ENCODE data around the gene HOXA6. TPM values are rescaled to one million over a fixed set of nuclear protein-coding genes. Genes with fewer than 3 reads are reported as not detected.

The HOXA6 gene
- total and polyA plus RNA-seq, 2 of the 4 experiments (the other 2 are of a cell fraction), result 1.4 to 1.8 TPM

DNA sequence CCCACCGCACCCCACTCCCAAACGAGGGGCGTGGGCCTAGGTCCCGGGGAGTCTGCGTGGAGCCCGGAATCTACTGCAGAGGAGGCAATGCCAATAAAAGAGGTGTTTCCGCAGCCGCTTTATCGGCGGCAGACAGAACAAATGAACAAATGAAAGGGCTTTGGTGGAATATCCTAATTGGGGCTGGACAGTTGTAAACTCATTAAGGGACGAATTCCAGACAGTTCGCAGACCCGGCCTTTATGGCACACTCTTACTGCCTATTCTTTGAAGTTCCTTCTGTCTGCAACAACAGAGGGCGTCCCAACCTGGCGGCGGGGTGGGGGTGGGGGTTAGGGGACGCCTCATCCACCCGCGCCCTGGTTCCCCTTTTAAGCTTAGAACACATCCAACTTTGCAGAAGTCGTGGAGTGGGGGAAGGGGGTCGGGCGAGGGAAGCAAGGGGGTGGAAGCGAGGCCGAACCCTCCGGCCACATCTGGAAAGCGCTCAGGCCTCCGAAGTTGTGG lies 13.7 kb upstream of the HOXA6 start:
- TF ChIP-seq SMC3 (IDR thresholded peaks at IDR 0.05; ENCODE audit: low read depth, low read length), result no peak
- TF ChIP-seq RCOR1 (IDR thresholded peaks at IDR 0.05; ENCODE audit: insufficient replicate concordance, low read length), result no peak
- no peak for TF ChIP-seq MAFK (IDR thresholded peaks at IDR 0.05; ENCODE audit: low read depth, low read length)
- TF ChIP-seq CEBPB (IDR thresholded peaks at IDR 0.05; ENCODE audit: low read depth, low read length), result no peak
- TF ChIP-seq MAZ (IDR thresholded peaks at IDR 0.05; ENCODE audit: borderline replicate concordance, low read depth, low read length), result no peak
- TF ChIP-seq, protein P1, sequence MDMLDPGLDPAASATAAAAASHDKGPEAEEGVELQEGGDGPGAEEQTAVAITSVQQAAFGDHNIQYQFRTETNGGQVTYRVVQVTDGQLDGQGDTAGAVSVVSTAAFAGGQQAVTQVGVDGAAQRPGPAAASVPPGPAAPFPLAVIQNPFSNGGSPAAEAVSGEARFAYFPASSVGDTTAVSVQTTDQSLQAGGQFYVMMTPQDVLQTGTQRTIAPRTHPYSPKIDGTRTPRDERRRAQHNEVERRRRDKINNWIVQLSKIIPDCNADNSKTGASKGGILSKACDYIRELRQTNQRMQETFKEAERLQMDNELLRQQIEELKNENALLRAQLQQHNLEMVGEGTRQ (IDR thresholded peaks at IDR 0.05; ENCODE audit: low read depth, low read length), result no peak
- TF ChIP-seq MXI1 (IDR thresholded peaks at IDR 0.05; ENCODE audit: borderline replicate concordance, low read depth, low read length), result no peak
- TF ChIP-seq, protein P2, sequence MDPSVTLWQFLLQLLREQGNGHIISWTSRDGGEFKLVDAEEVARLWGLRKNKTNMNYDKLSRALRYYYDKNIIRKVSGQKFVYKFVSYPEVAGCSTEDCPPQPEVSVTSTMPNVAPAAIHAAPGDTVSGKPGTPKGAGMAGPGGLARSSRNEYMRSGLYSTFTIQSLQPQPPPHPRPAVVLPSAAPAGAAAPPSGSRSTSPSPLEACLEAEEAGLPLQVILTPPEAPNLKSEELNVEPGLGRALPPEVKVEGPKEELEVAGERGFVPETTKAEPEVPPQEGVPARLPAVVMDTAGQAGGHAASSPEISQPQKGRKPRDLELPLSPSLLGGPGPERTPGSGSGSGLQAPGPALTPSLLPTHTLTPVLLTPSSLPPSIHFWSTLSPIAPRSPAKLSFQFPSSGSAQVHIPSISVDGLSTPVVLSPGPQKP (IDR thresholded peaks at IDR 0.05; ENCODE audit: borderline replicate concordance, low read depth, low read length), result no peak
- TF ChIP-seq, protein P3, sequence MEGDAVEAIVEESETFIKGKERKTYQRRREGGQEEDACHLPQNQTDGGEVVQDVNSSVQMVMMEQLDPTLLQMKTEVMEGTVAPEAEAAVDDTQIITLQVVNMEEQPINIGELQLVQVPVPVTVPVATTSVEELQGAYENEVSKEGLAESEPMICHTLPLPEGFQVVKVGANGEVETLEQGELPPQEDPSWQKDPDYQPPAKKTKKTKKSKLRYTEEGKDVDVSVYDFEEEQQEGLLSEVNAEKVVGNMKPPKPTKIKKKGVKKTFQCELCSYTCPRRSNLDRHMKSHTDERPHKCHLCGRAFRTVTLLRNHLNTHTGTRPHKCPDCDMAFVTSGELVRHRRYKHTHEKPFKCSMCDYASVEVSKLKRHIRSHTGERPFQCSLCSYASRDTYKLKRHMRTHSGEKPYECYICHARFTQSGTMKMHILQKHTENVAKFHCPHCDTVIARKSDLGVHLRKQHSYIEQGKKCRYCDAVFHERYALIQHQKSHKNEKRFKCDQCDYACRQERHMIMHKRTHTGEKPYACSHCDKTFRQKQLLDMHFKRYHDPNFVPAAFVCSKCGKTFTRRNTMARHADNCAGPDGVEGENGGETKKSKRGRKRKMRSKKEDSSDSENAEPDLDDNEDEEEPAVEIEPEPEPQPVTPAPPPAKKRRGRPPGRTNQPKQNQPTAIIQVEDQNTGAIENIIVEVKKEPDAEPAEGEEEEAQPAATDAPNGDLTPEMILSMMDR (conservative IDR thresholded peaks at IDR 0.05; ENCODE audit: low read depth, low read length), result no peak
- no peak for TF ChIP-seq RAD21 (IDR thresholded peaks at IDR 0.05; ENCODE audit: low read length)
- no peak for TF ChIP-seq NFE2L2 (IDR thresholded peaks at IDR 0.05; ENCODE audit: low read depth, low read length)
- no peak for TF ChIP-seq FOS (IDR thresholded peaks at IDR 0.05; ENCODE audit: low read depth, low read length)
- no peak for TF ChIP-seq BHLHE40 (IDR thresholded peaks at IDR 0.05; ENCODE audit: low read depth, low read length)
- TF ChIP-seq RFX5 (IDR thresholded peaks at IDR 0.05; ENCODE audit: low read depth, low read length), result no peak
- no peak for TF ChIP-seq POLR2A (IDR thresholded peaks at IDR 0.05; ENCODE audit: low read depth, low read length)
- no peak for TF ChIP-seq CHD1 (IDR thresholded peaks at IDR 0.05; ENCODE audit: low read depth, low read length)
- peaks cover 34% of the 10 kb centered on the region for H3K27me3 ChIP-seq (ENCODE audit: control insufficient read depth, insufficient read depth, low read length)
- H2BK15ac ChIP-seq (ENCODE audit: low read depth, low read length), result no peak overlapping the region
- no peak overlapping the region for H4K8ac ChIP-seq (ENCODE audit: low read depth in 2 of 2, low read length in 2 of 2)
- peak overlapping the region; percentile 36 for H3K4me3 ChIP-seq (ENCODE audit: insufficient read depth, low read depth, low read length)
- no TSS peak for BruUV-seq (replicated peaks)
- ATAC-seq (ENCODE audit: low read depth) (peak; percentile 5), DNase-seq (no peak)
- intact Hi-C loops (cut with micrococcal nuclease), result loop anchor here (1.0 to 10.0 kb wide), 4 partner anchors 792 to 1906 kb away; partner anchors contain the start of genes CBX3 and HNRNPA2B1
- H3K4me2 ChIP-seq (ENCODE audit: low read depth, low read length), result peak overlapping the region; percentile 79
- no peaks in the 10 kb centered on the region for H3K9me1 ChIP-seq (ENCODE audit: insufficient read depth, low read length)
- H3K79me1 ChIP-seq (ENCODE audit: low read depth in 1 of 2, low read length in 2 of 2), result no peaks in the 10 kb centered on the region
- in situ Hi-C loops (cut with MboI; ENCODE audit: low sequenced_read_pairs), result no loop called here
- no peak overlapping the region; the same call in 1 of the 2 replicates for H3K9ac ChIP-seq (ENCODE audit: low read depth, low read length)
- H4K91ac ChIP-seq (ENCODE audit: insufficient read depth, low read depth, low read length), result no peak overlapping the region
- H3K27ac ChIP-seq (ENCODE audit: insufficient read depth, low read length), result no peak overlapping the region
- no peaks in the 10 kb centered on the region for H4K20me1 ChIP-seq (ENCODE audit: insufficient read depth, low read length)
- no CpG with 5 or more reads among the region's 27 CpGs for WGBS, 2 experiments (ENCODE audit: extremely low coverage in 2 of 2, insufficient read length in 1 of 2)
- H2AK9ac ChIP-seq (replicated peaks; ENCODE audit: low read depth, low read length, poor library complexity), result peak overlapping the region; percentile 87
- peaks cover 1% of the 10 kb centered on the region; the same call in 1 of the 2 replicates for H3K4me1 ChIP-seq (ENCODE audit: control insufficient read depth, insufficient read depth, low read length)
- no peak overlapping the region for H3K56ac ChIP-seq (ENCODE audit: extremely low read depth, insufficient read depth, low read length)
- H2BK120ac ChIP-seq (ENCODE audit: low read depth, low read length), result no peak overlapping the region
- CTCF ChIA-PET, result interaction anchor here (0.6 to 1.8 kb wide), 23 partner anchors 9 to 1269 kb away, joined by 3 to 29 read pairs (median 4); partner anchors contain the start of gene HOXA5
- H2AFZ ChIP-seq (replicated peaks; ENCODE audit: low read length, poor library complexity), result peak overlapping the region; percentile 98
- H3K23ac ChIP-seq (ENCODE audit: low read depth, low read length), result no peak overlapping the region
- peaks cover 6% of the 10 kb centered on the region; the same call in 1 of the 2 replicates for H3K9me3 ChIP-seq (ENCODE audit: control insufficient read depth, insufficient read depth, low read length)
- POLR2A ChIA-PET (ENCODE audit: unreplicated experiment), result no interaction called here
- H2AK5ac ChIP-seq (ENCODE audit: low read depth, low read length), result no peak overlapping the region
- H4K5ac ChIP-seq (ENCODE audit: low read depth, low read length), result no peak overlapping the region
- no peak overlapping the region for H3K4ac ChIP-seq (ENCODE audit: low read depth, low read length)
- H3K14ac ChIP-seq (replicated peaks; ENCODE audit: low read depth, low read length), result no peak overlapping the region
- H2BK5ac ChIP-seq (ENCODE audit: low read depth, low read length, poor library complexity, severe bottlenecking), result no peak overlapping the region
- dilution Hi-C loops (cut with HindIII; ENCODE audit: low sequenced_read_pairs, unreplicated experiment), result no loop called here
- no peak overlapping the region for H2BK20ac ChIP-seq (ENCODE audit: low read depth, low read length)
- H3K36me3 ChIP-seq (ENCODE audit: control insufficient read depth, insufficient read depth, low read length), result no peaks in the 10 kb centered on the region
- no peak overlapping the region for H3K18ac ChIP-seq (ENCODE audit: low read depth, low read length)
